Osteocyte (in vitro differentiated cells): ENCODE measurements around the gene SLC17A7. TPM values are rescaled to one million over a fixed set of nuclear protein-coding genes. Genes with fewer than 3 reads are reported as not detected.
A peak's percentile ranks its signal among the peaks of the same experiment; 100 is the strongest.

Experiments
- DNase-seq: peaks from one replicate; pipeline ENCODE4 v3.0.0; 2021; ENCODE audit warnings: mixed read lengths; ENCODE audit not compliant: unreplicated experiment; ENCODE audit errors: extremely low spot score
- H3K27ac Mint-ChIP-seq: one replicate; pipeline ENCODE4 v1.8.0; 2021; ENCODE audit warnings: mild to moderate bottlenecking, mixed read lengths; ENCODE audit not compliant: unreplicated experiment
- H3K27me3 Mint-ChIP-seq: one replicate; pipeline ENCODE4 v1.8.0; 2021; ENCODE audit warnings: mixed read lengths; ENCODE audit not compliant: unreplicated experiment
- H3K36me3 Mint-ChIP-seq: one replicate; pipeline ENCODE4 v1.8.0; 2021; ENCODE audit warnings: mixed read lengths; ENCODE audit not compliant: unreplicated experiment
- H3K4me1 Mint-ChIP-seq: one replicate; pipeline ENCODE4 v1.8.0; 2021; ENCODE audit warnings: mixed read lengths; ENCODE audit not compliant: unreplicated experiment
- H3K4me3 Mint-ChIP-seq: one replicate; pipeline ENCODE4 v1.8.0; 2021; ENCODE audit warnings: mild to moderate bottlenecking, moderate library complexity, mixed read lengths; ENCODE audit not compliant: unreplicated experiment
- H3K9me3 Mint-ChIP-seq: one replicate; pipeline ENCODE4 v1.8.0; 2021; ENCODE audit warnings: mixed read lengths; ENCODE audit not compliant: unreplicated experiment
- CTCF ChIP-seq: fragments of 200-600 bp; sonication (generic); IDR thresholded peaks from 2 replicates; pipeline ENCODE4 v1.5.0; 2021; ENCODE audit warnings: antibody characterized with exemption, mild to moderate bottlenecking, moderate library complexity
- total RNA-seq: library from RNA; stranded (reverse); gene quantifications from 2 replicates; pipeline ENCODE4 v1.2.1, GENCODE V29; 2021

SLC17A7 gene
- total RNA-seq, 1 donor from 2014 or later: 0.54 TPM

- H3K4me3 Mint-ChIP-seq: no peak overlapping the region
- no peak for DNase-seq
- H3K36me3 Mint-ChIP-seq: no peaks in the 10 kb centered on the region
- H3K27ac Mint-ChIP-seq: no peak overlapping the region
- no peak for TF ChIP-seq CTCF
- H3K27me3 Mint-ChIP-seq: peaks cover 12% of the 10 kb centered on the region
- H3K4me1 Mint-ChIP-seq: peaks cover 7% of the 10 kb centered on the region
- H3K9me3 Mint-ChIP-seq: no peaks in the 10 kb centered on the region
Observed at GRCh38 chr19:49396738-49397505, 44.4 kb downstream of the SLC17A7 start.

- H3K27ac Mint-ChIP-seq: no peak overlapping the region
- H3K9me3 Mint-ChIP-seq: no peaks in the 10 kb centered on the region
- DNase-seq: no peak
- TF ChIP-seq CTCF: no peak
- H3K36me3 Mint-ChIP-seq: no peaks in the 10 kb centered on the region
- peaks cover 2% of the 10 kb centered on the region for H3K4me1 Mint-ChIP-seq
- no peak overlapping the region for H3K4me3 Mint-ChIP-seq
- peaks cover 13% of the 10 kb centered on the region for H3K27me3 Mint-ChIP-seq
Observed at GRCh38 chr19:49395581-49396407, 45.5 kb downstream of the SLC17A7 start.

GRCh38 chr19:49393881-49394280 lies 47.4 kb downstream of the SLC17A7 start:
- Mint-ChIP-seq H3K9me3 (no peaks in the 10 kb centered on the region), H3K27ac (no peak overlapping the region), H3K27me3 (peaks cover 16% of the 10 kb centered on the region), H3K4me1 (peaks cover 2% of the 10 kb centered on the region), H3K36me3 (no peaks in the 10 kb centered on the region), H3K4me3 (no peak overlapping the region)
- no peak for TF ChIP-seq CTCF
- no peak for DNase-seq

GRCh38 chr19:49391581-49392399 lies 49.5 kb downstream of the SLC17A7 start:
- Mint-ChIP-seq H3K27ac (no peak overlapping the region), H3K4me1 (peaks cover 2% of the 10 kb centered on the region), H3K27me3 (peaks cover 12% of the 10 kb centered on the region), H3K36me3 (no peaks in the 10 kb centered on the region), H3K4me3 (no peak overlapping the region), H3K9me3 (no peaks in the 10 kb centered on the region)
- peak; percentile 90 for DNase-seq
- TF ChIP-seq CTCF: peak; percentile 91
